ENCODE measurements around the gene SRRM4. TPM values are rescaled to one million over a fixed set of nuclear protein-coding genes. Genes with fewer than 3 reads are reported as not detected.

The SRRM4 gene
- total RNA-seq, 4 donors from 2014 or later = 0.04 to 0.05 TPM; not detected in 2

- in situ Hi-C loops (cut with MboI; ENCODE audit: low sequenced_read_pairs in 4 of 4) (no loop called here), intact Hi-C loops (cut with DNase I; ENCODE audit: low total_unique reads) (no loop called here)
- no peak for TF ChIP-seq POLR2A (IDR thresholded peaks at IDR 0.05)
- TF ChIP-seq, protein P1, sequence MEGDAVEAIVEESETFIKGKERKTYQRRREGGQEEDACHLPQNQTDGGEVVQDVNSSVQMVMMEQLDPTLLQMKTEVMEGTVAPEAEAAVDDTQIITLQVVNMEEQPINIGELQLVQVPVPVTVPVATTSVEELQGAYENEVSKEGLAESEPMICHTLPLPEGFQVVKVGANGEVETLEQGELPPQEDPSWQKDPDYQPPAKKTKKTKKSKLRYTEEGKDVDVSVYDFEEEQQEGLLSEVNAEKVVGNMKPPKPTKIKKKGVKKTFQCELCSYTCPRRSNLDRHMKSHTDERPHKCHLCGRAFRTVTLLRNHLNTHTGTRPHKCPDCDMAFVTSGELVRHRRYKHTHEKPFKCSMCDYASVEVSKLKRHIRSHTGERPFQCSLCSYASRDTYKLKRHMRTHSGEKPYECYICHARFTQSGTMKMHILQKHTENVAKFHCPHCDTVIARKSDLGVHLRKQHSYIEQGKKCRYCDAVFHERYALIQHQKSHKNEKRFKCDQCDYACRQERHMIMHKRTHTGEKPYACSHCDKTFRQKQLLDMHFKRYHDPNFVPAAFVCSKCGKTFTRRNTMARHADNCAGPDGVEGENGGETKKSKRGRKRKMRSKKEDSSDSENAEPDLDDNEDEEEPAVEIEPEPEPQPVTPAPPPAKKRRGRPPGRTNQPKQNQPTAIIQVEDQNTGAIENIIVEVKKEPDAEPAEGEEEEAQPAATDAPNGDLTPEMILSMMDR (IDR thresholded peaks at IDR 0.05 in 4 of 5, conservative IDR thresholded peaks at IDR 0.05 in 1 of 5) = no peak
Observed at GRCh38 chr12:118984161-118984943, 3.0 kb downstream of the SRRM4 start.

DNA sequence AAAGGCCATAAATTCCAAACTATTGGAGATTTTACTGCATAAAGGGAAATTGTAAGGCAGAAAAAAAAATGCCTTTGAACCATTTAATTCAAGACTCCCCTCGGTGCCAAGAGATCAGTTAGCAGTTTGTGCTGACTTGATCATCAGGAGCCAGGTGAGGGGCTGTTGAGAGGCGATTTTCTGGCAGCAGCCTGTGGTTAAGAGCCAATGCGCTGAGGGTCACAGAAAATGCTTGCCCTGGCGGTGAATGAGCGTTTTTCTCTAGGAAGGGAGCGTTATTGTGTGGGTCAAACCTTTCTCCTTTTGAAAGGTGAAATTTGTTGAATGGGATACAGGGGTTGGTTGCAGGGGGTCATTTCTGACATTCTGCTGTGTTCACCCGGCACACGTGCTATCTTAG lies 4.7 kb downstream of the SRRM4 start:
- H3K4me3 ChIP-seq = no peak overlapping the region
- ATAC-seq = no peak
- H3K36me3 ChIP-seq = no peaks in the 10 kb centered on the region
- no peak overlapping the region for H3K27ac ChIP-seq
- H3K4me1 ChIP-seq = no peaks in the 10 kb centered on the region
- TF ChIP-seq POLR2A (IDR thresholded peaks at IDR 0.05) = no peak
- TF ChIP-seq, protein P1 (IDR thresholded peaks at IDR 0.05 in 4 of 5, conservative IDR thresholded peaks at IDR 0.05 in 1 of 5) = no peak
- intact Hi-C loops (cut with DNase I; ENCODE audit: low total_unique reads) (no loop called here), in situ Hi-C loops (cut with MboI; ENCODE audit: low sequenced_read_pairs in 4 of 4) (no loop called here)
- H3K27me3 ChIP-seq = peaks cover 28 to 59% (median 50%) of the 10 kb centered on the region in 3 donors
- H3K9me3 ChIP-seq = no peaks in the 10 kb centered on the region
- DNase-seq = no peak

More at GRCh38 chr12:118984161-118984943, 3.0 kb downstream of the SRRM4 start:
- Histone ChIP-seq H3K36me3 (no peaks in the 10 kb centered on the region), H3K4me3 (no peak overlapping the region), H3K27me3 (peaks cover 45 to 64% (median 57%) of the 10 kb centered on the region in 3 donors), H3K4me1 (peaks cover 0 to 3% of the 10 kb centered on the region in 2 donors), H3K9me3 (no peaks in the 10 kb centered on the region), H3K27ac (no peak overlapping the region)
- no peak for DNase-seq
- ATAC-seq = no peak

- no peak for DNase-seq
- H3K27me3 ChIP-seq = peaks cover 3 to 7% (median 6%) of the 10 kb centered on the region in 3 donors
- TF ChIP-seq POLR2A (IDR thresholded peaks at IDR 0.05) = no peak
- TF ChIP-seq, protein P1 (IDR thresholded peaks at IDR 0.05 in 4 of 5, conservative IDR thresholded peaks at IDR 0.05 in 1 of 5) = no peak
- intact Hi-C loops (cut with DNase I; ENCODE audit: low total_unique reads) (no loop called here), in situ Hi-C loops (cut with MboI; ENCODE audit: low sequenced_read_pairs in 4 of 4) (no loop called here)
- H3K36me3 ChIP-seq = no peaks in the 10 kb centered on the region
- no peaks in the 10 kb centered on the region for H3K9me3 ChIP-seq
- H3K4me3 ChIP-seq = no peak overlapping the region
- no peaks in the 10 kb centered on the region for H3K4me1 ChIP-seq
- H3K27ac ChIP-seq = no peak overlapping the region
- ATAC-seq = no peak
Observed at GRCh38 chr12:118999107-118999506, 17.8 kb downstream of the SRRM4 start.

GRCh38 chr12:119005085-119005484 lies 23.7 kb downstream of the SRRM4 start:
- TF ChIP-seq POLR2A (IDR thresholded peaks at IDR 0.05) = no peak
- TF ChIP-seq, protein P1 (IDR thresholded peaks at IDR 0.05 in 4 of 5, conservative IDR thresholded peaks at IDR 0.05 in 1 of 5) = no peak
- Histone ChIP-seq H3K36me3 (no peaks in the 10 kb centered on the region), H3K27ac (no peak overlapping the region), H3K4me1 (no peaks in the 10 kb centered on the region), H3K9me3 (no peaks in the 10 kb centered on the region), H3K4me3 (no peak overlapping the region), H3K27me3 (peaks cover 14 to 25% (median 23%) of the 10 kb centered on the region in 3 donors)
- ATAC-seq = no peak
- DNase-seq = no peak
- intact Hi-C loops (cut with DNase I; ENCODE audit: low total_unique reads) (no loop called here), in situ Hi-C loops (cut with MboI; ENCODE audit: low sequenced_read_pairs in 4 of 4) (no loop called here)
